K562 (cell line): Measurements from ENCODE around the gene IGSF8. TPM values are rescaled to one million over a fixed set of nuclear protein-coding genes. Genes with fewer than 3 reads are reported as not detected.

Experiments
- ATAC-seq: fragments of 200-7000 bp; cut with Tn5 transposase; 3 replicates; pipeline ENCODE4 v1.9.1; 2020; ENCODE audit warnings: moderate library complexity
- BruUV-seq: library from RNA; stranded (reverse); fragments of 400-500 nt; replicated peaks from 2 replicates; lab custom pipeline; 2021; lab: Mats Ljungman, UMichigan
- CTCF ChIA-PET: fragments of 300-600 bp; formaldehyde crosslinking; extraction: SDS; loops from one replicate; lab custom pipeline; 2021; ENCODE audit warnings: low intra/inter-chr PET ratio; lab: Yijun Ruan, JAX
- POLR2A ChIA-PET: fragments of 300-600, 350-650 bp; sonication (Branson Sonifier 250); formaldehyde crosslinking; extraction: SDS; loops from one replicate; lab custom pipeline; 2021; ENCODE audit warnings: antibody characterized with exemption, inconsistent platforms; lab: Yijun Ruan, JAX
- DNase-seq, 4 experiments: peaks; one replicate each; pipeline versions ENCODE4 v3.0.0 to v3.0.0-alpha.2; 2011 to 2018; ENCODE audit warnings: low spot score in 3 of 4, mixed read lengths in 3 of 4; ENCODE audit errors: extremely low read depth in 1 of 4
- FAIRE-seq: peaks from 2 replicates; lab custom pipeline; 2011; peaks lifted over from hg19 to GRCh38; lab: Jason Lieb, UNC
- H2AFZ ChIP-seq: 2 replicates; pipeline ENCODE4 v1.6.0; 2011; ENCODE audit warnings: low read depth, low read length, control low read depth, inconsistent platforms
- H3K27ac ChIP-seq: fragments of 200-600 bp; 3 replicates; pipeline ENCODE4 v1.8.0; 2011; ENCODE audit warnings: low read depth, mild to moderate bottlenecking, control low read depth, inconsistent platforms, low read length, moderate library complexity, mixed read lengths; ENCODE audit errors: extremely low read depth
- H3K27me3 ChIP-seq, 2 experiments: fragments of 300-600 bp in 1 of 2; 2 replicates in 1 of 2; 3 replicates in 1 of 2; pipeline versions ENCODE4 v1.6.0 to v1.8.0; 2011; ENCODE audit warnings: inconsistent platforms in 2 of 2, low read length in 2 of 2, mild to moderate bottlenecking in 1 of 2, mixed read lengths in 1 of 2, moderate library complexity in 1 of 2; ENCODE audit not compliant: control insufficient read depth in 2 of 2, insufficient read depth in 2 of 2
- H3K36me3 ChIP-seq: fragments of 300-600 bp; 3 replicates; pipeline ENCODE4 v1.8.0; 2011; ENCODE audit warnings: mild to moderate bottlenecking, low read length, inconsistent platforms; ENCODE audit not compliant: control insufficient read depth, insufficient read depth
- H3K4me1 ChIP-seq, 2 experiments: fragments of 200-600 bp in 1 of 2; replicated peaks in 1 of 2; 2 replicates in 1 of 2; 3 replicates in 1 of 2; pipeline versions ENCODE4 v1.5.1 to v1.8.0; 2011; ENCODE audit warnings: inconsistent platforms in 2 of 2, low read length in 2 of 2, mild to moderate bottlenecking in 1 of 2, mixed read lengths in 1 of 2, moderate library complexity in 1 of 2; ENCODE audit not compliant: control insufficient read depth in 2 of 2, insufficient read depth in 2 of 2
- H3K4me2 ChIP-seq: 2 replicates; pipeline ENCODE4 v1.6.1; 2011; ENCODE audit warnings: low read length, control low read depth, inconsistent platforms, mixed read lengths; ENCODE audit not compliant: insufficient read depth
- H3K4me3 ChIP-seq: fragments of 200-600 bp; sonication (generic), shearing (Covaris generic); 2 replicates; pipeline ENCODE4 v1.5.1; 2016; ENCODE audit warnings: control low read depth, inconsistent platforms
- H3K79me2 ChIP-seq: fragments of 200-600 bp; 3 replicates; pipeline ENCODE4 v1.8.0; 2011; ENCODE audit warnings: low read length, inconsistent platforms; ENCODE audit not compliant: control insufficient read depth, insufficient read depth
- H3K9ac ChIP-seq, 2 experiments: 2 replicates each; pipeline versions ENCODE4 v1.6.0 to v1.6.1; 2011; ENCODE audit warnings: low read depth in 2 of 2, low read length in 2 of 2, control low read depth in 1 of 2, inconsistent platforms in 1 of 2, mild to moderate bottlenecking in 1 of 2, mixed read lengths in 1 of 2; ENCODE audit not compliant: insufficient read depth in 1 of 2
- H3K9me1 ChIP-seq: one replicate; pipeline ENCODE4 v1.6.0; 2011; ENCODE audit warnings: inconsistent platforms, mild to moderate bottlenecking, low read length, moderate library complexity; ENCODE audit not compliant: control insufficient read depth, insufficient read depth
- H3K9me3 ChIP-seq: replicated peaks from 2 replicates; pipeline ENCODE4 v1.5.1; 2011; ENCODE audit warnings: low read depth, low read length, inconsistent platforms; ENCODE audit not compliant: control insufficient read depth, insufficient read depth
- H4K20me1 ChIP-seq: replicated peaks from 2 replicates; pipeline ENCODE4 v1.6.1; 2011; ENCODE audit warnings: low read length, inconsistent platforms, mixed read lengths; ENCODE audit not compliant: control insufficient read depth, insufficient read depth
- DNMT1 ChIP-seq: fragments of 450-650 bp; IDR thresholded peaks from 2 replicates; pipeline ENCODE4 v1.6.1; 2016; ENCODE audit warnings: antibody characterized with exemption, mild to moderate bottlenecking
- EHMT2 ChIP-seq: fragments of 450-650 bp; IDR thresholded peaks from 2 replicates; pipeline ENCODE4 v1.6.1; 2018; ENCODE audit warnings: antibody characterized with exemption
- ESRRA ChIP-seq: fragments of 450-650 bp; IDR thresholded peaks from 2 replicates; pipeline ENCODE4 v1.6.1; 2014; ENCODE audit warnings: low read depth, mild to moderate bottlenecking, moderate library complexity, borderline replicate concordance
- HEY1 ChIP-seq: fragments of 250-450 bp; sonication (Bioruptor Pico); IDR thresholded peaks from 2 replicates; pipeline ENCODE4 v1.5.0; 2020; ENCODE audit warnings: mild to moderate bottlenecking, moderate library complexity, borderline replicate concordance
- HLTF ChIP-seq: fragments of 450-650 bp; IDR thresholded peaks from 2 replicates; pipeline ENCODE4 v1.6.1; 2016
- ID3 ChIP-seq, 2 experiments: fragments of 250-450 bp in 1 of 2; fragments of 450-650 bp in 1 of 2; sonication (Bioruptor Pico) in 1 of 2; IDR thresholded peaks; 2 replicates each; pipeline versions ENCODE4 v1.6.1 to v1.8.0; 2016 to 2021; ENCODE audit warnings: mild to moderate bottlenecking in 2 of 2, moderate library complexity in 2 of 2, missing compliant biosample characterization in 1 of 2, missing genetic modification characterization in 1 of 2
- MEF2D ChIP-seq: conservative IDR thresholded peaks from 2 replicates; pipeline ENCODE4 v1.6.1; 2016; ENCODE audit warnings: low read depth, missing genetic modification characterization, missing compliant biosample characterization
- MEIS2 ChIP-seq: fragments of 450-650 bp; IDR thresholded peaks from 2 replicates; pipeline ENCODE4 v1.6.1; 2014; ENCODE audit warnings: mild to moderate bottlenecking; ENCODE audit not compliant: partially characterized antibody
- PCBP2 ChIP-seq: fragments of 200-400 bp; formaldehyde crosslinking; IDR thresholded peaks from 2 replicates; pipeline ENCODE4 v1.6.1; 2018; ENCODE audit warnings: low read length, low read depth, mild to moderate bottlenecking, moderate library complexity; ENCODE audit not compliant: poor library complexity, severe bottlenecking
- SMC3 ChIP-seq: conservative IDR thresholded peaks from 2 replicates; pipeline ENCODE4 v1.6.1; 2011; ENCODE audit warnings: low read depth, low read length, improper control_type of control experiment; ENCODE audit not compliant: insufficient read depth
- TARDBP ChIP-seq: fragments of 450-650 bp; IDR thresholded peaks from 2 replicates; pipeline ENCODE4 v1.6.1; 2016
- TRIM24 ChIP-seq, 2 experiments: fragments of 450-650 bp; IDR thresholded peaks; 2 replicates each; pipeline ENCODE4 v1.6.1; 2016
- XRCC5 ChIP-seq: fragments of 200-400 bp; formaldehyde crosslinking; IDR thresholded peaks from 2 replicates; pipeline ENCODE4 v1.6.1; 2017; ENCODE audit warnings: low read depth, mild to moderate bottlenecking, low read length
- ZBTB17 ChIP-seq: fragments of 450-650 bp; formaldehyde crosslinking; IDR thresholded peaks from 2 replicates; pipeline ENCODE4 v1.4.0; 2020; ENCODE audit warnings: mild to moderate bottlenecking
- ZNF12 ChIP-seq: sonication (generic); formaldehyde crosslinking; IDR thresholded peaks from 2 replicates; pipeline ENCODE4 v1.4.0; 2020; ENCODE audit warnings: mild to moderate bottlenecking, missing genetic modification reagents
- ZNF253 ChIP-seq: fragments of 250-450 bp; sonication (Bioruptor Pico); conservative IDR thresholded peaks from 2 replicates; pipeline ENCODE4 v1.6.1; 2021; ENCODE audit warnings: mild to moderate bottlenecking
- ZNF280A ChIP-seq: fragments of 450-650 bp; IDR thresholded peaks from 2 replicates; pipeline ENCODE4 v1.6.1; 2018; ENCODE audit warnings: mild to moderate bottlenecking, low read depth; ENCODE audit not compliant: partially characterized antibody
- ZNF41 ChIP-seq: fragments of 250-450 bp; sonication (Bioruptor Pico); conservative IDR thresholded peaks from 2 replicates; pipeline ENCODE4 v1.4.0; 2020; ENCODE audit warnings: mild to moderate bottlenecking
- ZNF589 ChIP-seq: fragments of 200-800 bp; sonication (Bioruptor generic); IDR thresholded peaks from 2 replicates; pipeline ENCODE4 v1.6.1; 2016; ENCODE audit warnings: low read depth, missing genetic modification characterization, missing compliant biosample characterization
- WGBS: fragments of 100-300 bp; shearing (Covaris generic); methylation state at CpG from one replicate; pipeline ENCODE4 v1.1.6; 2016; ENCODE audit warnings: low coverage, mixed read lengths; ENCODE audit not compliant: insufficient coverage; ENCODE audit errors: missing lambda C conversion rate; 5-methylcytosine and 5-hydroxymethylcytosine counted together
- in situ Hi-C: fragments of 300-500 bp; cut with MboI; formaldehyde crosslinking; loops from 4 replicates; pipeline ENCODE4 v1.15.0; 2018; ENCODE audit warnings: inconsistent platforms, mixed read lengths
- intact Hi-C: fragments of 100-400 bp; cut with micrococcal nuclease; formaldehyde crosslinking; loops from 2 replicates; pipeline ENCODE4 v1.14.2; 2022
- polyA plus RNA-seq, 8 experiments: library from polyadenylated mRNA; depleted of rRNA in 4 of 8; stranded (reverse) in 5 of 8; unstranded in 3 of 8; fragments of >200 nt; fragmentation: Nextera tagmentation in 2 of 8; fragmentation: Illumina TruSeq in 1 of 8; extraction: Ambion mirVana in 2 of 8; extraction: Trizol in 1 of 8; gene quantifications; 2 replicates each; pipeline versions ENCODE4 v1.2.1 to v1.2.3, GENCODE V29; 2011 to 2014; ENCODE audit warnings: inconsistent platforms in 1 of 8, missing spikeins in 1 of 8
- total RNA-seq, 7 experiments: library from RNA; depleted of rRNA in 6 of 7; stranded (reverse); fragments of >200 nt in 6 of 7; fragmentation: Illumina TruSeq in 2 of 7; extraction: Trizol in 2 of 7; gene quantifications; 2 replicates each; pipeline versions ENCODE4 v1.2.1 to v1.2.3, GENCODE V29; 2011 to 2021; ENCODE audit warnings: low replicate concordance in 1 of 7
- TF ChIP-seq, protein P1 (sequence below): fragments of 450-650 bp; IDR thresholded peaks from 2 replicates; pipeline ENCODE4 v1.6.1; 2016; ENCODE audit warnings: low read depth, mild to moderate bottlenecking, moderate library complexity

The IGSF8 gene
- total and polyA plus RNA-seq, 9 of the 15 experiments (the other 6 are each of a cell fraction or from before 2014, with no cell fraction given), result 0.32 to 11.7 (median 3.2) TPM

DNA sequence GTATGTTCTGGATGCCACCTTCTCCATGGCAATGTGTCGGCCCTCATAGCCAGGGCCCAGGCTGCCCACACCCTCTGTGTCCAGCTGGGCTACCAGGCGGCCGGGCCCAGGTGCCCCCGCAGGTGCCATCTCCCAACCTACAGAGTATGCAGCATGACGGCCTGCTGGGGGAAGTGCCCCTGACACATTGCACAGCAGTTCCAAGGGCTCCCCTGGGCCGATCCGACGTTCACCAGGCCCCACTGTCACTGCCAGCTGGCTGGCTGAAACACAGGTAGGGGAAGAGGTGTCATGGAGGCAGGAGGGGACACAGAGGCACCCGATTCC, 5.4 kb downstream of the IGSF8 start:
- H3K36me3 ChIP-seq, result no peaks in the 10 kb centered on the region
- TF ChIP-seq HLTF, result no peak
- TF ChIP-seq TRIM24 (IDR thresholded peaks at IDR 0.05), result no peak
- TF ChIP-seq, protein P1, sequence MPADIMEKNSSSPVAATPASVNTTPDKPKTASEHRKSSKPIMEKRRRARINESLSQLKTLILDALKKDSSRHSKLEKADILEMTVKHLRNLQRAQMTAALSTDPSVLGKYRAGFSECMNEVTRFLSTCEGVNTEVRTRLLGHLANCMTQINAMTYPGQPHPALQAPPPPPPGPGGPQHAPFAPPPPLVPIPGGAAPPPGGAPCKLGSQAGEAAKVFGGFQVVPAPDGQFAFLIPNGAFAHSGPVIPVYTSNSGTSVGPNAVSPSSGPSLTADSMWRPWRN, result no peak
- no peak for TF ChIP-seq ID3 (CRISPR knock-in tag; IDR thresholded peaks at IDR 0.05)
- no peak for TF ChIP-seq ID3 (tag; IDR thresholded peaks at IDR 0.05)
- no peak for TF ChIP-seq PCBP2
- TF ChIP-seq ZNF41 (CRISPR knock-in tag), result no peak
- no peak for TF ChIP-seq DNMT1
- no peak for TF ChIP-seq TARDBP
- no peak for TF ChIP-seq ZNF280A
- no peak for TF ChIP-seq HEY1 (CRISPR knock-in tag)
- TF ChIP-seq ZNF12, result no peak
- no peak for TF ChIP-seq ESRRA
- TF ChIP-seq MEIS2, result no peak
- no peak for TF ChIP-seq ZNF253 (CRISPR knock-in tag)
- no peak for TF ChIP-seq XRCC5
- no peak for TF ChIP-seq MEF2D (tag)
- no peak for TF ChIP-seq ZNF589 (CRISPR knock-in tag)
- no peak for TF ChIP-seq ZBTB17
- no peak for TF ChIP-seq EHMT2
- TF ChIP-seq SMC3, result no peak
- 35% methylated on average over 7 of the region's 9 CpGs for WGBS
- no peaks in the 10 kb centered on the region for H3K9me3 ChIP-seq
- H3K4me2 ChIP-seq, result no peak overlapping the region
- H3K27ac ChIP-seq, result no peak overlapping the region
- DNase-seq (no peak), FAIRE-seq (no peak), ATAC-seq (no peak)
- in situ Hi-C loops (no loop called here), intact Hi-C loops (no loop called here)
- H3K4me3 ChIP-seq, result no peak overlapping the region
- ChIA-PET CTCF (no interaction called here), POLR2A (no interaction called here)
- peaks cover 4% of the 10 kb centered on the region; the same call in 1 of the 2 replicates for H4K20me1 ChIP-seq
- H3K9ac ChIP-seq, result no peak overlapping the region
- H3K79me2 ChIP-seq, result no peaks in the 10 kb centered on the region
- H3K4me1 ChIP-seq, result peaks cover 0 to 29% of the 10 kb centered on the region in 2 experiments; a peak in 3 of 5 replicates
- no peaks in the 10 kb centered on the region for H3K27me3 ChIP-seq
- H2AFZ ChIP-seq, result no peak overlapping the region
- no peaks in the 10 kb centered on the region for H3K9me1 ChIP-seq
- no TSS peak for BruUV-seq
